B cell (primary cell): Measurements from ENCODE around the gene CFAP61. TPM values are rescaled to one million over a fixed set of nuclear protein-coding genes. Genes with fewer than 3 reads are reported as not detected.

Experiments
- ATAC-seq: fragments of 200-7000 bp; cut with Tn5 transposase; one replicate; pipeline ENCODE4 v1.10.0; 2021; ENCODE audit warnings: low read depth, mild to moderate bottlenecking, moderate number of reproducible peaks, moderate library complexity
- CTCF ChIA-PET: fragments of 350-600 bp; sonication (Branson Sonifier 250); formaldehyde crosslinking; loops from one replicate; lab custom pipeline; 2021; ENCODE audit warnings: antibody characterized with exemption, inconsistent platforms; lab: Charles Lee
- POLR2A ChIA-PET: fragments of 350-600 bp; sonication (Branson Sonifier 250); formaldehyde crosslinking; loops from one replicate; lab custom pipeline; 2021; ENCODE audit warnings: antibody characterized with exemption; lab: Charles Lee
- DNase-seq: peaks from one replicate; pipeline ENCODE4 v3.0.0; 2013
- H2AFZ ChIP-seq: 2 replicates; pipeline ENCODE4 v1.6.1; 2012; ENCODE audit warnings: mild to moderate bottlenecking, low read depth, low read length; ENCODE audit not compliant: insufficient read depth, poor library complexity, severe bottlenecking
- H3K27ac ChIP-seq, 2 donors: 1 replicate in 1 of 2; 2 replicates in 1 of 2; pipeline ENCODE4 v1.5.1; 2012 to 2013; ENCODE audit warnings: low read length in 2 of 2, mild to moderate bottlenecking in 2 of 2, moderate library complexity in 1 of 2
- H3K27me3 ChIP-seq, 4 experiments: fragments of 200-600 bp in 1 of 4; sonication (generic) in 1 of 4; replicated peaks in 1 of 4; 1 replicate in 2 of 4; 2 replicates in 2 of 4; pipeline versions ENCODE4 v1.6.1 to v1.7.0; 2013 to 2016; ENCODE audit warnings: low read length in 3 of 4, mild to moderate bottlenecking in 2 of 4, mixed read lengths in 1 of 4, moderate library complexity in 1 of 4; ENCODE audit not compliant: insufficient read depth in 4 of 4, control insufficient read depth in 3 of 4; ENCODE audit errors: control extremely low read depth in 1 of 4
- H3K36me3 ChIP-seq, 2 experiments: replicated peaks in 1 of 2; 1 replicate in 1 of 2; 2 replicates in 1 of 2; pipeline versions ENCODE4 v1.6.1 to v1.7.1; 2013; ENCODE audit warnings: low read length in 1 of 2; ENCODE audit not compliant: insufficient read depth in 2 of 2, control insufficient read depth in 1 of 2; ENCODE audit errors: control extremely low read depth in 1 of 2, extremely low read depth in 1 of 2
- H3K4me1 ChIP-seq, 2 donors: fragments of 200-600 bp in 1 of 2; sonication (generic) in 1 of 2; 1 replicate in 1 of 2; 2 replicates in 1 of 2; pipeline versions ENCODE4 v1.5.1 to v1.6.1; 2013 to 2017; ENCODE audit warnings: low read length in 2 of 2; ENCODE audit not compliant: control insufficient read depth in 2 of 2, insufficient read depth in 2 of 2
- H3K4me2 ChIP-seq: replicated peaks from 2 replicates; pipeline ENCODE3; 2012; ENCODE audit warnings: mild to moderate bottlenecking, low read depth, low read length; ENCODE audit not compliant: poor library complexity, severe bottlenecking
- H3K4me3 ChIP-seq, 5 experiments: fragments of 200-600 bp in 1 of 5; sonication (generic) in 1 of 5; 1 replicate in 3 of 5; 2 replicates in 2 of 5; pipeline versions ENCODE4 v1.5.1 to v1.7.0; 2011 to 2016; ENCODE audit warnings: low read length in 4 of 5, mild to moderate bottlenecking in 4 of 5, low read depth in 2 of 5, control low read depth in 1 of 5, moderate library complexity in 1 of 5; ENCODE audit not compliant: insufficient read depth in 1 of 5; ENCODE audit errors: control extremely low read depth in 1 of 5, extremely low read depth in 1 of 5
- H3K79me2 ChIP-seq: fragments of 200-600 bp; sonication (generic); one replicate; pipeline ENCODE4 v1.6.0; 2016; ENCODE audit warnings: low read length; ENCODE audit not compliant: control insufficient read depth, insufficient read depth
- H3K9ac ChIP-seq: fragments of 200-600 bp; sonication (generic); 2 replicates; pipeline ENCODE4 v1.6.1; 2017; ENCODE audit warnings: mild to moderate bottlenecking, low read length, moderate library complexity
- H3K9me3 ChIP-seq, 3 donors: one replicate each; pipeline versions ENCODE4 v1.6.1 to v1.7.1; 2013; ENCODE audit warnings: low read length in 2 of 3; ENCODE audit not compliant: control insufficient read depth in 2 of 3, insufficient read depth in 1 of 3; ENCODE audit errors: control extremely low read depth in 1 of 3
- H4K20me1 ChIP-seq: 2 replicates; pipeline ENCODE4 v1.6.0; 2012; ENCODE audit warnings: mild to moderate bottlenecking, low read length; ENCODE audit not compliant: insufficient read depth, control insufficient read depth, poor library complexity, severe bottlenecking
- H3K27ac Mint-ChIP-seq: one replicate; pipeline ENCODE4 v1.8.0; 2021; ENCODE audit warnings: mixed read lengths
- H3K27me3 Mint-ChIP-seq: one replicate; pipeline ENCODE4 v1.8.0; 2021; ENCODE audit warnings: mixed read lengths
- H3K4me1 Mint-ChIP-seq: one replicate; pipeline ENCODE4 v1.8.0; 2021; ENCODE audit warnings: mixed read lengths
- H3K4me3 Mint-ChIP-seq: one replicate; pipeline ENCODE4 v1.8.0; 2021; ENCODE audit warnings: mixed read lengths
- H3K9me3 Mint-ChIP-seq: one replicate; pipeline ENCODE4 v1.8.0; 2022; ENCODE audit warnings: mixed read lengths; ENCODE audit not compliant: insufficient read depth
- CTCF ChIP-seq: fragments of 200-600 bp; IDR thresholded peaks from one replicate; pipeline ENCODE4 v1.8.0; 2022; ENCODE audit warnings: antibody characterized with exemption, mild to moderate bottlenecking
- EZH2 ChIP-seq: IDR thresholded peaks from 2 replicates; pipeline ENCODE4 v1.6.1; 2012; ENCODE audit warnings: borderline replicate concordance, low read depth, mild to moderate bottlenecking, moderate library complexity, low read length; ENCODE audit not compliant: insufficient read depth, poor library complexity, severe bottlenecking
- WGBS: methylation state at CpG from one replicate; pipeline ENCODE4 v1.1.5; 2013; ENCODE audit warnings: missing lambda C conversion rate; ENCODE audit not compliant: insufficient coverage; 5-methylcytosine and 5-hydroxymethylcytosine counted together
- intact Hi-C: fragments of 100-400 bp; cut with micrococcal nuclease; formaldehyde crosslinking; loops from one replicate; pipeline ENCODE4 v1.10.0; 2022
- polyA plus RNA-seq: library from polyadenylated mRNA; depleted of rRNA; stranded (reverse); fragments of >200 nt; gene quantifications from 2 replicates; pipeline ENCODE4 v1.2.3, GENCODE V29; 2012
- total RNA-seq, 2 donors: library from RNA; stranded (reverse); fragments of 120-200 nt in 1 of 2; gene quantifications; 1 replicate in 1 of 2; 2 replicates in 1 of 2; pipeline versions ENCODE4 v1.2.3 to v1.2.4, GENCODE V29; 2013 to 2022

The CFAP61 gene
- total and polyA plus RNA-seq, 2 donors (not counting 1 experiment from before 2014, with no cell fraction given), result not detected

GRCh38 chr20:20272686-20273085, 220.4 kb downstream of the CFAP61 start:
- Histone ChIP-seq H2AFZ (no peak overlapping the region), H3K9ac (no peak overlapping the region), H3K79me2 (no peaks in the 10 kb centered on the region), H3K36me3 (no peaks in the 10 kb centered on the region), H3K4me1 (no peaks in the 10 kb centered on the region), H3K4me3 (no peak overlapping the region), H3K27ac (no peak overlapping the region), H4K20me1 (no peaks in the 10 kb centered on the region), H3K9me3 (no peaks in the 10 kb centered on the region), H3K4me2 (no peak overlapping the region), H3K27me3 (peaks cover 0 to 3% (median under 1%) of the 10 kb centered on the region in 4 experiments)
- Mint-ChIP-seq H3K9me3 (no peaks in the 10 kb centered on the region), H3K4me1 (no peaks in the 10 kb centered on the region), H3K4me3 (no peak overlapping the region), H3K27me3 (peaks cover 5% of the 10 kb centered on the region), H3K27ac (no peak overlapping the region)
- DNase-seq (no peak), ATAC-seq (no peak)
- intact Hi-C loops, result no loop called here
- no peak for TF ChIP-seq EZH2
- TF ChIP-seq CTCF, result no peak
- WGBS, result 89% methylated on average over 2 of the region's 4 CpGs
- ChIA-PET CTCF (no interaction called here), POLR2A (no interaction called here)

GRCh38 chr20:20273286-20273685, 221.0 kb downstream of the CFAP61 start:
- WGBS, result no CpG with 5 or more reads among the region's 1 CpG
- intact Hi-C loops, result no loop called here
- Mint-ChIP-seq H3K4me3 (no peak overlapping the region), H3K4me1 (no peaks in the 10 kb centered on the region), H3K27ac (no peak overlapping the region), H3K27me3 (peaks cover 7% of the 10 kb centered on the region), H3K9me3 (no peaks in the 10 kb centered on the region)
- DNase-seq, result no peak
- no peak overlapping the region for H3K4me3 ChIP-seq
- ChIA-PET CTCF (no interaction called here), POLR2A (no interaction called here)
- H3K9me3 ChIP-seq, result no peaks in the 10 kb centered on the region
- no peak for TF ChIP-seq EZH2
- TF ChIP-seq CTCF, result no peak
- no peaks in the 10 kb centered on the region for H3K79me2 ChIP-seq
- H3K27ac ChIP-seq, result no peak overlapping the region
- H3K9ac ChIP-seq, result no peak overlapping the region
- no peak for ATAC-seq
- no peak overlapping the region for H2AFZ ChIP-seq
- peaks cover 0 to 5% (median 3%) of the 10 kb centered on the region in 4 experiments for H3K27me3 ChIP-seq
- H3K36me3 ChIP-seq, result no peaks in the 10 kb centered on the region
- H4K20me1 ChIP-seq, result no peaks in the 10 kb centered on the region
- H3K4me2 ChIP-seq, result no peak overlapping the region
- no peaks in the 10 kb centered on the region for H3K4me1 ChIP-seq
